Activated naive CD8-positive, alpha-beta T cell treated with anti-CD3 and anti-CD28 coated beads for 36 hours (primary cell): Measurements from ENCODE around the gene NUMBL. TPM values are rescaled to one million over a fixed set of nuclear protein-coding genes. Genes with fewer than 3 reads are reported as not detected.
"Not testable (repeated sequence)": the region's sequence is repeated elsewhere in the genome, so short reads cannot be mapped to it uniquely, and the experiment has no call there.

Experiments used
- DNase-seq: peaks from one replicate; pipeline ENCODE4 v3.0.0; 2021
- H3K27ac Mint-ChIP-seq: one replicate; pipeline ENCODE4 v1.8.0; 2022; ENCODE audit warnings: mild to moderate bottlenecking, moderate library complexity, mixed read lengths
- H3K27me3 Mint-ChIP-seq: one replicate; pipeline ENCODE4 v1.8.0; 2022; ENCODE audit warnings: mild to moderate bottlenecking, mixed read lengths
- H3K36me3 Mint-ChIP-seq: one replicate; pipeline ENCODE4 v1.8.0; 2021; ENCODE audit warnings: mild to moderate bottlenecking, mixed read lengths
- H3K4me1 Mint-ChIP-seq: one replicate; pipeline ENCODE4 v1.8.0; 2021; ENCODE audit warnings: mixed read lengths
- H3K4me3 Mint-ChIP-seq: one replicate; pipeline ENCODE4 v1.8.0; 2022; ENCODE audit warnings: mild to moderate bottlenecking, moderate library complexity, mixed read lengths
- H3K9me3 Mint-ChIP-seq: one replicate; pipeline ENCODE4 v1.8.0; 2022; ENCODE audit warnings: mixed read lengths
- total RNA-seq, 2 experiments: library from RNA; stranded (reverse); gene quantifications; one replicate each; pipeline ENCODE4 v1.2.3, GENCODE V29; 2021

Gene NUMBL
- total RNA-seq, 2 experiments from 2014 or later, result 13.4 to 14.9 TPM

DNA sequence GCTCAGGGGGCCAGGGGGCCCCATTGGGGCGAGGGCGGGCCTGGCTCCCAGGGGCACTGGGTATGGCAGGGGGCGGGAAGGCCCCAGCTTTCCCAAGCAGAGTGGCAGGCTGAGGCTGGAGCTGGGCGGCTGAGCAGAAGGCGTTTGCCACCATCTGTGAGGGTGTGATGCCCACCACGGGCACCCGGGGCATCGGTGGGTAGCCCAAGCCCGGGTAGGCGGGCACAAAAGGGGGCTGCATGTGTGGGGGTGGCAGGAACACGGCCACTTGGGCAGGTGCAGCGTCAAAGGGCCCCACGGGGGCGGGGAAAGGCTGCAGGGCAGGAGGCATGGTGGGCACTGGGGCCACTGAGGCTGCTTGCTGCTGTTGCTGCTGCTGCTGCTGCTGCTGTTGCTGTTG is 22.8 kb downstream of the NUMBL start:
- DNase-seq, result no peak
- H3K27ac Mint-ChIP-seq, result no peak overlapping the region
- no peak overlapping the region for H3K4me3 Mint-ChIP-seq
- H3K9me3 Mint-ChIP-seq, result no peaks in the 10 kb centered on the region
- peaks cover 32% of the 10 kb centered on the region for H3K36me3 Mint-ChIP-seq
- peaks cover 16% of the 10 kb centered on the region for H3K4me1 Mint-ChIP-seq
- H3K27me3 Mint-ChIP-seq, result no peaks in the 10 kb centered on the region

DNA sequence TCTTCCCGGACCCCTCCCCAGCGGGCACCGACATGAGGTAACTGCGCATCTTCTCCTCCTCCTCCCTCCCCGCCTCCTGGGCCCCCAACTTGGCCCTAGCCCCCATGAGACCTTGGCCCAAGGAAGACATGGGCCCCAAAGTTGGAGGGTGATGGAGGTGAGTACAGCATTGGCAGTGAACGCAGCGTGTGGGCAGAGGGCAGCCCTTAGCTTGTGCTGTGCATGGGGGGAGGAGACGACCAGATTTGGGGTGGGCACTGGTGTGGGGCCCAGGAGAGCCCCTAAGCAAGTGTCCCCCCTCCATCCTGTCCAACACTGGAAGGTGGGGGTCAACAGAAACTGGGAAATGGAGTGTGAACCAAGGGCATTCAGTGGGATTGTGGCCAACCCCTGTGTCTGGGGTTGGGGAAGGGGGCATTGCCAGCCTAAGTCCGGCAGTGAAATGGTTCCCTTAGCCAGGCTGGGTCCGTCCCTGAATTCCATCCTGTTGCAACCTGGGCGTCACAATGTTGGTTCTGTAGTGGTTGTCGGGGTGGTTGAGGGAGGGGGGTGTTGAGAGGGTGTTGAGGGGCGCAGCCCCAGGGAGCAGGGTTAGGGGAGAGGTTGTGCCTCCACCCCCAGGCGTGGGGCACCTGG is 23.5 kb downstream of the NUMBL start:
- no peak overlapping the region for H3K27ac Mint-ChIP-seq
- no peak overlapping the region for H3K4me3 Mint-ChIP-seq
- no peaks in the 10 kb centered on the region for H3K9me3 Mint-ChIP-seq
- peaks cover 16% of the 10 kb centered on the region for H3K4me1 Mint-ChIP-seq
- H3K27me3 Mint-ChIP-seq, result no peaks in the 10 kb centered on the region
- H3K36me3 Mint-ChIP-seq, result peaks cover 32% of the 10 kb centered on the region
- no peak for DNase-seq

DNA sequence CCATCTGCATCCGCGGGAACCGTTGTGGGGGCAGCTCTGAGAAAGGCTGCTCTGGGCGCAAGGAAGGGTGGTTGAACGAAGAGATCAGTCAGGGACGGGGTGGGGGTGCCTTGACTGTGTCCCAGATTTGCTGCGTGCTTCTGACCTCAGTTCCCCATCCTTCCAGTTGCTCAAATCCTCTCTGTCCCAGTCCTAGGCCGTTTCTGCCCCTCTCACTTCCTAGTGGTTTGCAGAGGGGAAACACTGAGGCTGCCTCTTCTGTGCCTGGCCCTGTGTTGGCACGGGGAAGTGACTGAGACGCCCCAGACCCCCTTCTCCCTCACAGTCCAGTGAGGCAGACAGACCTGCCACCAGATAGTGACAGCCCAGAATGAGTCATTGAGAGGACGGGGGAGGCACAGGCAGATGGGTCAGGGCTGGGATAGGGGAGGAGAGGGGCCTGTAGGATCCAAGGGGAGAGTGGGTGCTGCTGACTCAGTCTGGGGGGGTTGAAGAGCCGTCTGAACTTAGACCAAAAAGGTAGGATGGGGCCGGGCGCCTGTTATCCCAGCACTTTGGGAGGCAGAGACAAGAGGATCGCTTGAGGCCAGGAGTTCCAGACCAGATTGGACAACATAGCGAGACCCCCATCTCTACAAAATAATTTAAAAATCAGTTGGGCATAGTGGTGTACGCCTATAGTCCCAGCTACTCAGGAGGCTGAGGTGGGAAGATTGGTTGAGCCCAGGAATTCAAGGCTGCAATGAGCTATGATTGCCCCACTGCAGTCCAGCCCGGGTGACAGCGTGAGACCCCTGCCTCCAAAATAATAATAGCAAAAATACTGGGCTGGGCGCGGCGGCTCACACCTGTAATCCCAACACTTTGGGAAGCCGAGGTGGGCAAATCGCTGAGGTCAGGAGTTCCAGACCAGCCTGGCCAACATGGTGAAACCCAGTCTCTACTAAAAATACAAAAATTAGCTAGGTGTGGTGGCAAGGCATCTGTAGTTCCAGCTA is 26.5 kb downstream of the NUMBL start:
- Mint-ChIP-seq H3K4me3 (peak overlapping the region; percentile 79), H3K36me3 (peaks cover 13% of the 10 kb centered on the region), H3K27me3 (peaks cover 3% of the 10 kb centered on the region), H3K4me1 (peaks cover 16% of the 10 kb centered on the region), H3K9me3 (no peaks in the 10 kb centered on the region), H3K27ac (peak overlapping the region; percentile 48)
- peak; percentile 26 for DNase-seq

DNA sequence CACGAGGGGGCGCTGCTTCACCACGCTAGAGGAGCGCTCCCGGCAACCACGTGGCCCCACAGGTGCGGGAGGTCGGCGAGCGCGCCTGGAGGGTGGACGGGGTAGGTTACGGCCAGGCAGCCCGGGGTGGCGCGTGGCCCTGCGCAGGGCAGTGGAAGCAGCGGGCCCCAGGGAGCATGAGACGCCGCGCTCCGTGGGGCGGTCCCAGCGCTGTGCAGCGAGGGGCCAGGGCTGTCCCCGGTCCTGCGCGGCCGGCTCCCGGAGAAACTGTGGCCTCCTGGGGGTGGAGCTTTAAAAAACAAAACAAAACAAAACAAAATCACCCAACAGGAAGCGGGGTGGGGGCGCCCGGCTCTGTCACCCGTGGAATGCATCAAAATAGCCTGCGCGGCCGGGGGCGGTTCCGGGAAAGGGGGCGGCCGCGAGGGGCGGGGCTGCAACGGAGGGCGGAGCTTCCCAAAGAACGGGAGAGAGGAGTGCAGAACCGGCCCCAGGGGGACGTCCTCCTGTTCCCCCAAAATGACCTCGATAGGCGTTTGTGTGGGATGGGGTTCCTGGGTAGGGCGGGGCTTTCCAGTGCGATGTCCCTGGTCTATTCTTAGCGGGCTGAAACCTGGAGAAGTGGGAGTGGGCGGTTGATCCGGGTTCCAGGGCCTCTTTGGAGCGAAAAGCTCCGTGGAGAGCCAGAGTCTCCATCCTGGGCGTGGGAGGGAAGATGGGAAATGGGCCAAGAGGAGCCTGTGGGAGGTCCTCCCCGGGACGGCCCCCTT is 27.3 kb downstream of the NUMBL start:
- peak overlapping the region; percentile 83 for H3K27ac Mint-ChIP-seq
- no peaks in the 10 kb centered on the region for H3K9me3 Mint-ChIP-seq
- H3K27me3 Mint-ChIP-seq, result peaks cover 3% of the 10 kb centered on the region
- H3K4me3 Mint-ChIP-seq, result peak overlapping the region; percentile 79
- peak; percentile 92 for DNase-seq
- H3K4me1 Mint-ChIP-seq, result peaks cover 16% of the 10 kb centered on the region
- H3K36me3 Mint-ChIP-seq, result peaks cover 7% of the 10 kb centered on the region

DNA sequence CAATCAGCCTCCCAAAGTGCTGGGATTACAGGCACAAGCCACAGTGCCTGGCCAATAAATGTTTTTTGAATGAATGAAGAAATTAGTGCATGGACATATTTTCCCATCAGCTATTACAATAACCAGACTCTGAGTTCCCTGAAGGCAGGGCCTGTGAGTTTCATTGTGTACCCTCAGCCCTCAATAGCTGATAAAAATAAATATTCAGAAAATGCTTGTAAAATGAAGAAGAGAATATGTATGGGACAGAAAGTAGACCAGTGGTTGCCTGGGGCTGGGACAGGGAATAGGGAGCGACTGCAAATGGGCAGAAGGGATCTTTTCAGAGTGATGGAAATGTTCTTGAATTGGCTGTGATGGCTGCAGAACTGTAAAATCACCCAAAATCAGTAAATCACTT is 28.8 kb downstream of the NUMBL start:
- Mint-ChIP-seq H3K36me3 (no peaks in the 10 kb centered on the region), H3K4me3 (no peak overlapping the region), H3K27ac (no peak overlapping the region), H3K9me3 (no peaks in the 10 kb centered on the region), H3K27me3 (peaks cover 3% of the 10 kb centered on the region), H3K4me1 (peaks cover 17% of the 10 kb centered on the region)
- DNase-seq, result no peak

DNA sequence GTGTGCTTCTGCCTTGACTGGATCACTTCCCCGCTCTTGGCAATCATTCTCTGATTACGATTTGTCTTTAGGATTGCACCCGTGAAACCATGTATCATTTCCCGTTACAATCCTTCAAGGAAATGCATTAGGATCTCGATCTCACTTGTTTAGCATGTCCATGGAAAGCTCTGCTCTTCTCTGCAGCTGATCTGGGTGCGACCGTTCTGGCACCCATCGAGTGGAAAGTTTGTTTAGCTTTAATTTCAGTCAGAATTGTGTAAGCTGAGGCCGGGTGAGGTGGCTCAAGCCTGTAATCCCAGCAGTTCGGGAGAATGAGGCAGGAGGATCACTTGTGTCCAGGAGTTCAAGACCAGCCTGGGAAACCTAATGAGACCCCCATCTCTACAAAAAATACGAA is 30.9 kb downstream of the NUMBL start:
- H3K36me3 Mint-ChIP-seq, result no peaks in the 10 kb centered on the region
- H3K27me3 Mint-ChIP-seq, result peaks cover 3% of the 10 kb centered on the region
- H3K27ac Mint-ChIP-seq, result no peak overlapping the region
- DNase-seq, result no peak
- no peak overlapping the region for H3K4me3 Mint-ChIP-seq
- H3K9me3 Mint-ChIP-seq, result no peaks in the 10 kb centered on the region
- peaks cover 15% of the 10 kb centered on the region for H3K4me1 Mint-ChIP-seq

DNA sequence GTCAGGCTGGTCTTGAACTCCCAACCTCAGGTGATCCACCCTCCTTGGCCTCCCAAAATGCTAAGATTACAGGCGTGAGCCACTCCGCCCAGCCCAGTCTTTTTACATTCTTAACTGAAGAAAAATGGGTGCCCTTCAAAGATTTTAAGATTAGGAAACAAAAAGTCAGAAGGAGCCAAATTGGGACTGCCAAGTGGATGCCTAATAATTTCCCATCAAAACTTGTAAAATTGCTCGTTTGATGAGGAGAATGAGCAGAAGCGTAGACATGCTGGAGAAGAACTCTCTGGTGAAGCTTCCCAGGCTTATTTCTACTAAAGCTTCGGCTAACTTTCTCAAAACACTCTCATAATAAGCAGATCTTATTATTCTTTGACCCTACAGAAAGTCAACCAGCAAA is 31.3 kb downstream of the NUMBL start:
- H3K9me3 Mint-ChIP-seq, result no peaks in the 10 kb centered on the region
- peaks cover 15% of the 10 kb centered on the region for H3K4me1 Mint-ChIP-seq
- H3K27ac Mint-ChIP-seq, result no peak overlapping the region
- H3K36me3 Mint-ChIP-seq, result no peaks in the 10 kb centered on the region
- no peak for DNase-seq
- H3K4me3 Mint-ChIP-seq, result no peak overlapping the region
- peaks cover 3% of the 10 kb centered on the region for H3K27me3 Mint-ChIP-seq

DNA sequence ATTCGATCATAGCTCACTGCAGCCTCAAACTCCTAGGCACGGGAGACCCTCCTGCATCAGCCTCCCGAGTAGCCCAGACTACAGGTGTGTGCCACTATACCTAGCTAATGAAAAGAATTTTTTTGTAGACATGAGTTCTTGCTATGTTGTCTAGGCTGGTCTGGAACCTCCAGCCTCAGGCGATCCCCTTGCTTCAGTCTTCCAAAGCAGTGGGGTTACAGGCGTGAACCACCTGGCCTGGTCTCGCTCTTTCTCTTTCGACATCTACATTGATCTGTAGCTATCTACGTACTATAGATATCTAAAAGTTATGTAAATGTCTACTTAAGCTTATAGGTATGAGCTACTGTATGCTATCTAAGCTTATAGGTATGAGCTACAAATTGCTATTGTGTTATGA is 32.4 kb downstream of the NUMBL start:
- Mint-ChIP-seq H3K9me3 (no peaks in the 10 kb centered on the region), H3K36me3 (no peaks in the 10 kb centered on the region), H3K4me3 (no peak overlapping the region), H3K27me3 (peaks cover 3% of the 10 kb centered on the region), H3K4me1 (peaks cover 6% of the 10 kb centered on the region), H3K27ac (no peak overlapping the region)
- no peak for DNase-seq

DNA sequence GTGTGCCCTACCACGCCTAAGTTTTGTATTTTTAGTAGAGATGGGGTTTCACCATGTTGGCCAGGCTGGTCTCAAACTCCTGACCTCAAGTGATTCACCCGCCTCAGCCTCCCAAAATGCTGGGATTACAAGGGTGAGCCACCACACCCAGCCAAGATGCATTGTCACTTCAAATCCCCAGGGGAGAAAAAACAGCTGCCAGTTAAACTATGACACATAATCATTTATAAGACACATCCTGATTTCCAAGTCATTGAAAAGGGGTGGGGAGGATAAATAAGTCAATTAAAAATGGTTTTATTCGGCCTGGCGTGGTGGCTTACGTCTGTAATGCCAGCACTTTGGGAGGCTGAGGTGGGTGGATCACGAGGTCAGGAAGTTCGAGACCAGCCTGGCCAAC is 34.8 kb downstream of the NUMBL start:
- not testable (repeated sequence) for H3K27ac Mint-ChIP-seq, H3K27me3 Mint-ChIP-seq, H3K4me3 Mint-ChIP-seq, DNase-seq, H3K36me3 Mint-ChIP-seq, H3K4me1 Mint-ChIP-seq, H3K9me3 Mint-ChIP-seq

DNA sequence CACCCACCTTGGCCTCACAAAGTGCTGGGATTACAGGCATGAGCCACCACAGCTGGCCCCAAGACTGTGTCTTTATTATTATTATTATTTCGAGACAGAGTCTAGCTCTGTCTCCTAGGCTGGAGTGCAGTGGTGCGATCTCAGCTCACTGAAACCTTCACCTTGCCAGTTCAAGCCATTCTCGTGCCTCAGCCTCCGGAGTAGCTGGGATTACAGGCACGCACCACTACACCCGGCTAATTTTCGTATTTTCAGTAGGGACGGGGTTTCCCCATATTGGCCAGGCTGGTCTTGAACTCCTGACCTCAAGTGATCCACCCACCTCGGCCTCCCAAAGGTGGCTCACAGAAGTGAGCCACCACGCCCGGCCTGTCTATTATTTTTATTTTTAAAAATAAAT is 38.1 kb downstream of the NUMBL start:
- H3K4me3 Mint-ChIP-seq, H3K27ac Mint-ChIP-seq, H3K27me3 Mint-ChIP-seq, H3K4me1 Mint-ChIP-seq, DNase-seq, H3K36me3 Mint-ChIP-seq, H3K9me3 Mint-ChIP-seq: not testable (repeated sequence)

DNA sequence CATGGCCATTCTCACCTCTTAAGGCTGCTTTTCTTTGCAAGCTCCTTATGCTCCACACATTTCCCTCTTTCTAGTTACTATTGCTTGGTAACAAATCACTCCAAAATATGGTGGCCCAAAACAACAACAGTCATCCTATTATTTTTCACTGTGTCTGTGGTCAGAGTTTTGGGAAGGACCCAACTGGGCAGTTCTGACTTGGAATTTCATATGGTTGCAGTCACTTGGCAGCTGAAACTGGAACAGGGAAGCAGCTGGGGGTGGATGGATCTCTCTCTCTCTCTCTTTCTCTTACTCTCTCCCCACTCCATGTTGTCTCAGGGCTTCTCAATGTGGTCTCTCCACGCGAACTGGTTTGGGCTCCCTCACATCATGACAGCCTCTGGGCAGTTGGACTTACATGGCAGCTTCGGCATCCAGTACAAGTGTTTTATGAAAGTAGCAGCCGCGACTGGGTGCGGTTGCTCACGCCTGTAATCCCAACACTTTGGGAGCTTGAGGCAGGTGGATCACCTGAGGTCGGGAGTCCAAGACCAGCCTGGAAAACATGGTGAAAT is 39.6 kb downstream of the NUMBL start:
- DNase-seq, result no peak
- Mint-ChIP-seq H3K4me3 (no peak overlapping the region), H3K27me3 (peaks cover 13% of the 10 kb centered on the region), H3K9me3 (no peaks in the 10 kb centered on the region), H3K27ac (no peak overlapping the region), H3K4me1 (peaks cover 5% of the 10 kb centered on the region), H3K36me3 (no peaks in the 10 kb centered on the region)

DNA sequence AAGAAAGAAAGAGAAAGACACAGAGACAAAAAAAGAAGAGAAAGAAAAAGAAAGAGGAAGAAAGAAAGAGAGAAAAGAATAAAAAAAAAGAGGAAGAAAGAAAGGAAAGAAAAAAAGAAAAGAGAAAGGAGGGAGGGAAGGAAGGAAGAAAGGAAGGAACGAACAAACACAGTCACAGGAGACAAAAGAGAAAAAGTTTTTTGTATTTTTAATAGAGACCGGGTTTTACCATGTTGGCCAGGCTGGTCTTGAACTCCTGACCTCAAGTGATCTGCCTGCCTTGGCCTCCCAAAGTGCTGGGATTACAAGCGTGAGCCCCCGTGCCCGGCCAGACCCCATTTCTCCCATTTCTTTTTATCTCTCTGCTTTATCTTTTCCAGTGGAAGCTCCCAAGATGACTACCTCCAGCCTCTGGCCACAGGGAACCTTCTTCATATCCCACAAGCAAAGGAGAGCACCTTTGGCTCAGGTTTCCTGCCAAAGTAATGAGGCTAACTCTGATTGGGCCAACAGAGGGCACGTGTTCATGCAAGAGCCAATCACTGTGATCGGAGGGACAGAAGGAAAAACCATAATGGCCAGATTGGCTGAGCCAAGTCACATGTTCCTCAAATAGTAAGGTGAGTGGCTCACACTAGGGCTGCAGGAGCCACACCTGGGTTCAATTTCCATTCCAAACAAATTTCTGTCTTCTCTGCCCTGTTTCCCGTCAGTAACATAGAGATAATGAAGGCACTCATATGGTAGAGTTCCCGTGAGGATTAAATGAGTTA is 40.4 kb downstream of the NUMBL start:
- H3K36me3 Mint-ChIP-seq, H3K4me1 Mint-ChIP-seq, H3K4me3 Mint-ChIP-seq, H3K9me3 Mint-ChIP-seq, H3K27ac Mint-ChIP-seq, DNase-seq: not testable (repeated sequence)
- H3K27me3 Mint-ChIP-seq, result peaks cover 15% of the 10 kb centered on the region

DNA sequence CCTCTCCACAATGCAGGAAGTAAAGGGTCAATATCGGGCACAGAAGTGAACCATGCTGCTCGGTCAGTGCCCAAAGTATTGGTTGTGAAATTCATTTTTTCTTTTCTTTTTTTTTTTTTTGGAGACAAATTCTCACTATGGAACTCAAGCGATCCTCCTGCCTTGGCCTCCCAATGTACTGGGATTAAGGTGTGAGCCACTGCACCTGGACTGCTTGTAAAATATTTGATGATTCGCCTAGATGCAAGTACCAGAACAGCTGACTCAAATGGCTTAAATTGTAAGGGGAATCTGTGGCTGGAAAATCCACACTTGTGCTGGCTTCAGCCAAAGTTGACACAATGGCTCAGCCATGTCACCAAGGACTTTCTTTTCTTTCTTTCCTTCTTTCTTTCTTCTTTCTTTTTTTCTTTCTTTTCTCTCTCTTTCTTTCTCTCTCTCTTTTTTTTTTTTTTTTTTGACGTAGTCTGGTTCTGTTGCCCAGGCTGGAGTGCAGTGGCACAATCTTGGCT is 43.7 kb downstream of the NUMBL start:
- H3K4me1 Mint-ChIP-seq, result peaks cover 5% of the 10 kb centered on the region
- no peaks in the 10 kb centered on the region for H3K36me3 Mint-ChIP-seq
- no peak for DNase-seq
- no peak overlapping the region for H3K27ac Mint-ChIP-seq
- H3K4me3 Mint-ChIP-seq, result no peak overlapping the region
- peaks cover 21% of the 10 kb centered on the region for H3K27me3 Mint-ChIP-seq
- H3K9me3 Mint-ChIP-seq, result no peaks in the 10 kb centered on the region

DNA sequence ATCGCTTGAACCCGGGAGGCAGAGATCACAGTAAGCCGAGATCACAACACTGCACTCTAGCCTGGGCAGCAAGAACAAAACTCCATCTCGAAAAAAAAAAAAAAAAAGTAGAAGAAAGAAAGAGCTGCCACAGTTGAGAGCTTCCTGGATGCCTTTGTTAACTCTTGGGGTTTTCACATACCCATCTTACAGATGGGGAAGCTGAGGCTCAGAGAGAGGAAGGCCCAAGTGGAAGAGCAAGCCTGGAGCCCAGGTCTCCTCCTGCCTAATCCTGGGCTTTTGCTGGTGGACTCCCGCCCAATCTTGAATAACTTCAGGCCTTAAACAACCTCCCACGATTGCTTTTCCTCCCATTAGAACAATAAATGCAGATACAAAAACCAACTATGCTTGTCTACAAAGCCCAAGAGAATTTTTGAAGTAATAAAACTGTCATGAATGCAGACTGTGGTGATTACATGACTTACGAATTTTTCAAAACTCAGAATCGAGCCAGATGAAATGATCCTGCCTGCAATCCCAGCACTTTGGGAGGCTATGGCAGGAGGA is 47.6 kb downstream of the NUMBL start:
- no peak for DNase-seq
- H3K9me3 Mint-ChIP-seq, result no peaks in the 10 kb centered on the region
- no peaks in the 10 kb centered on the region for H3K36me3 Mint-ChIP-seq

More for the DNA sequence above, 47.6 kb downstream of the NUMBL start:
- Mint-ChIP-seq H3K27ac (no peak overlapping the region), H3K4me1 (peaks cover 6% of the 10 kb centered on the region), H3K27me3 (peaks cover 26% of the 10 kb centered on the region), H3K4me3 (no peak overlapping the region)
